Activated CD4-positive, alpha-beta T cell treated with anti-CD3 and anti-CD28 coated beads, Interleukin-2, amount 10 ng/mL, durations not matched to agents 24 days and 14 days (primary cell): ENCODE data around the gene LY9. TPM values are rescaled to one million over a fixed set of nuclear protein-coding genes. Genes with fewer than 3 reads are reported as not detected.
A peak's percentile ranks its signal among the peaks of the same experiment; 100 is the strongest.

Experiments
- DNase-seq: peaks from one replicate; pipeline ENCODE4 v3.0.0; 2022
- H3K27ac Mint-ChIP-seq: one replicate; pipeline ENCODE4 v1.8.0; 2022; ENCODE audit warnings: mild to moderate bottlenecking, mixed read lengths
- H3K27me3 Mint-ChIP-seq: one replicate; pipeline ENCODE4 v1.8.0; 2022; ENCODE audit warnings: mixed read lengths
- H3K36me3 Mint-ChIP-seq: one replicate; pipeline ENCODE4 v1.8.0; 2022; ENCODE audit warnings: low read depth, mild to moderate bottlenecking, mixed read lengths
- H3K4me1 Mint-ChIP-seq: one replicate; pipeline ENCODE4 v1.8.0; 2021; ENCODE audit warnings: mixed read lengths
- H3K4me3 Mint-ChIP-seq: one replicate; pipeline ENCODE4 v1.8.0; 2022; ENCODE audit warnings: mild to moderate bottlenecking, moderate library complexity, mixed read lengths
- H3K9me3 Mint-ChIP-seq: one replicate; pipeline ENCODE4 v1.8.0; 2021; ENCODE audit warnings: mixed read lengths
- intact Hi-C: fragments of 100-400 bp; cut with micrococcal nuclease; formaldehyde crosslinking; loops from one replicate; pipeline ENCODE4 v1.15.1; 2023
- total RNA-seq: library from RNA; stranded (reverse); gene quantifications from 2 replicates; pipeline ENCODE4 v1.2.3, GENCODE V29; 2022

Gene LY9, protein sequence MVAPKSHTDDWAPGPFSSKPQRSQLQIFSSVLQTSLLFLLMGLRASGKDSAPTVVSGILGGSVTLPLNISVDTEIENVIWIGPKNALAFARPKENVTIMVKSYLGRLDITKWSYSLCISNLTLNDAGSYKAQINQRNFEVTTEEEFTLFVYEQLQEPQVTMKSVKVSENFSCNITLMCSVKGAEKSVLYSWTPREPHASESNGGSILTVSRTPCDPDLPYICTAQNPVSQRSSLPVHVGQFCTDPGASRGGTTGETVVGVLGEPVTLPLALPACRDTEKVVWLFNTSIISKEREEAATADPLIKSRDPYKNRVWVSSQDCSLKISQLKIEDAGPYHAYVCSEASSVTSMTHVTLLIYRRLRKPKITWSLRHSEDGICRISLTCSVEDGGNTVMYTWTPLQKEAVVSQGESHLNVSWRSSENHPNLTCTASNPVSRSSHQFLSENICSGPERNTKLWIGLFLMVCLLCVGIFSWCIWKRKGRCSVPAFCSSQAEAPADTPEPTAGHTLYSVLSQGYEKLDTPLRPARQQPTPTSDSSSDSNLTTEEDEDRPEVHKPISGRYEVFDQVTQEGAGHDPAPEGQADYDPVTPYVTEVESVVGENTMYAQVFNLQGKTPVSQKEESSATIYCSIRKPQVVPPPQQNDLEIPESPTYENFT
- total RNA-seq = 0.30 and 0.85 TPM in 2 replicates

DNA sequence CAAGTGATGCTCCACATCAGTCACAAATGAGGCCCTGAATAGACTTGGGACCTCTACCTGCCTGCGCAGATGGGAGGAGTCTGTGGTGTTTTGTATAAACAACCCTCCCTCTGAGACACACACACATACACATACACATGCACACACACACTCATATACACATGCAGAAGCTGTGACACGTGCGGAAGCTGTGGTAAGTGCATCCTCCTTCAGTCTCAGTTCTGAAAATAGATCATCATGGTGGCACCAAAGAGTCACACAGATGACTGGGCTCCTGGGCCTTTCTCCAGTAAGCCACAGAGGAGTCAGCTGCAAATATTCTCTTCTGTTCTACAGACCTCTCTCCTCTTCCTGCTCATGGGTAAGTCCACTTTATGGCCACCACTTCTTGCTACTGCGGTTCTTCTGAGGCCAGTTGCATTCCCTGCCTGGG lies at the start of gene LY9:
TSS of gene LY9 (plus strand) at position 224 of the 433 bp plus-strand sequence. CDS start at position 238, 14 bp downstream.
- Mint-ChIP-seq H3K4me3 (peak within 1 kb of the TSS; percentile 83), H3K27me3 (peaks cover 4% of the 10 kb centered on the region), H3K4me1 (peaks cover 54% of the 10 kb centered on the region), H3K27ac (peak within 1 kb of the TSS; percentile 83), H3K9me3 (no peaks in the 10 kb centered on the region), H3K36me3 (peaks cover 5% of the 10 kb centered on the region)
- peak; percentile 93 for DNase-seq
- intact Hi-C loops = loop anchor here (2.0 to 5.0 kb wide), 2 partner anchors 43 to 54 kb away; no protein-coding TSS in a partner anchor

DNA sequence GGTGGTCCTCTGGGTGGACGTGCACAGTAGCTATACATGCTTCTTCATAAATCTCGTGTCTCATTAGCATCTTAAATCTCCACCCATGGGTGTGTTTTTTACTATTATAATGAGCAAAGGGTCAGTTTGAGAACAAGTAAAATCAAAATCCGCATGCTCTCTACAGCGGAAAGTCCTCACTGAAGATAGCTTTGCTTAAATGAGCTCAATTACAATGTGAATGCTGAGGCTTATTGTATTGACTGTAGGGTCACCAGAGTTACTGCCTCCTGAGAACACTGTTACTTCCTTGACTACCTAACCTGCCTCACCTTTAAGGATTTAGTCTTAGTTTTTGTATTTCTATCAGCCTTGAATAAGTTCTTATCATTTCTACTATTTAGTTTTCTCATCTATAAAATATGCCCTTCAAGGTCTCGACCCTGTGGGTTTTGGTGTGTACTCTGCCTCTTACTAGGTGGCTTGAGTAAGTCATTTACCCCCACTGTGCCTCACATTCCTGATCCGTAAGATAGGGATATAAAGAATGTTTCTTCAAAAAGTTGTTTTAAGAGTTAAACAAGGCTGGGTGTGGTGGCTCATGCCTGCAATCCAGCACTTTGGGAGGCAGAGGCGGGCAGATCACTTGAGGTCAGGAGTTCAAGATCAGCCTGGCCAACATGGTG lies 49.0 kb upstream of the LY9 start:
- peaks cover 75% of the 10 kb centered on the region for H3K4me1 Mint-ChIP-seq
- intact Hi-C loops = no loop called here
- H3K27me3 Mint-ChIP-seq = no peaks in the 10 kb centered on the region
- no peak overlapping the region for H3K4me3 Mint-ChIP-seq
- peak overlapping the region; percentile 18 for H3K27ac Mint-ChIP-seq
- H3K9me3 Mint-ChIP-seq = peaks cover 3% of the 10 kb centered on the region
- DNase-seq = no peak
- H3K36me3 Mint-ChIP-seq = peaks cover 43% of the 10 kb centered on the region

GRCh38 chr1:160747717-160748116 lies 48.3 kb upstream of the LY9 start:
- intact Hi-C loops = no loop called here
- H3K27me3 Mint-ChIP-seq = no peaks in the 10 kb centered on the region
- peaks cover 3% of the 10 kb centered on the region for H3K9me3 Mint-ChIP-seq
- DNase-seq = no peak
- peaks cover 41% of the 10 kb centered on the region for H3K36me3 Mint-ChIP-seq
- peaks cover 75% of the 10 kb centered on the region for H3K4me1 Mint-ChIP-seq
- H3K27ac Mint-ChIP-seq = no peak overlapping the region
- H3K4me3 Mint-ChIP-seq = no peak overlapping the region

GRCh38 chr1:160748181-160748877 lies 47.6 kb upstream of the LY9 start:
- peaks cover 76% of the 10 kb centered on the region for H3K4me1 Mint-ChIP-seq
- no peak overlapping the region for H3K27ac Mint-ChIP-seq
- no peaks in the 10 kb centered on the region for H3K27me3 Mint-ChIP-seq
- no peak for DNase-seq
- H3K36me3 Mint-ChIP-seq = peaks cover 45% of the 10 kb centered on the region
- H3K4me3 Mint-ChIP-seq = no peak overlapping the region
- H3K9me3 Mint-ChIP-seq = peaks cover 3% of the 10 kb centered on the region
- intact Hi-C loops = no loop called here

DNA sequence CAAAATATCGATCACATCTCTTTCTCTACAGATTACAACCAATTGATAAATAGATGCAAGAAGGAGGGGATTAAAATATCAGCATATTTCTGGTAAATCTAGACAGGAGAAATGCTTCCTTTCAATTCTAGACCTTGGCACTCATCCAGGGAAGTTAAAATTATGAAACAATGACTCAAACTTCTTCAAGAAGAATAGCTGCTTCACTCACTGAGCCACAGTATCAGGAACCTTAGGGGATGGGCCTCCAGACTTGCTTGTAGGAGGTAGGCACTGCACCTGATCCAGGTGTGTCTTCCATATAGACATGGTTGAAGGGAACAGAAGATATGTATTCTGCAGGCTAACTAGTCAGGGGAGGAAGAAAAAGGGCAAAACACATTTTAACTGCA lies 47.1 kb upstream of the LY9 start:
- H3K9me3 Mint-ChIP-seq = peaks cover 3% of the 10 kb centered on the region
- H3K4me1 Mint-ChIP-seq = peaks cover 73% of the 10 kb centered on the region
- no peak overlapping the region for H3K4me3 Mint-ChIP-seq
- intact Hi-C loops = no loop called here
- DNase-seq = no peak
- H3K27me3 Mint-ChIP-seq = no peaks in the 10 kb centered on the region
- H3K27ac Mint-ChIP-seq = no peak overlapping the region
- peaks cover 47% of the 10 kb centered on the region for H3K36me3 Mint-ChIP-seq

- DNase-seq = no peak
- Mint-ChIP-seq H3K4me1 (peaks cover 57% of the 10 kb centered on the region), H3K9me3 (peaks cover under 1% of the 10 kb centered on the region), H3K36me3 (peaks cover 45% of the 10 kb centered on the region), H3K4me3 (no peak overlapping the region), H3K27me3 (no peaks in the 10 kb centered on the region), H3K27ac (peak overlapping the region; percentile 85)
- intact Hi-C loops = no loop called here
These were observed 45.4 kb upstream of the LY9 start for GRCh38 chr1:160750608-160751007.

GRCh38 chr1:160752406-160752805 lies 43.6 kb upstream of the LY9 start:
- Mint-ChIP-seq H3K36me3 (peaks cover 51% of the 10 kb centered on the region), H3K4me1 (peaks cover 65% of the 10 kb centered on the region), H3K27me3 (no peaks in the 10 kb centered on the region), H3K27ac (no peak overlapping the region), H3K9me3 (peaks cover 12% of the 10 kb centered on the region), H3K4me3 (no peak overlapping the region)
- no peak for DNase-seq
- intact Hi-C loops = no loop called here

DNA sequence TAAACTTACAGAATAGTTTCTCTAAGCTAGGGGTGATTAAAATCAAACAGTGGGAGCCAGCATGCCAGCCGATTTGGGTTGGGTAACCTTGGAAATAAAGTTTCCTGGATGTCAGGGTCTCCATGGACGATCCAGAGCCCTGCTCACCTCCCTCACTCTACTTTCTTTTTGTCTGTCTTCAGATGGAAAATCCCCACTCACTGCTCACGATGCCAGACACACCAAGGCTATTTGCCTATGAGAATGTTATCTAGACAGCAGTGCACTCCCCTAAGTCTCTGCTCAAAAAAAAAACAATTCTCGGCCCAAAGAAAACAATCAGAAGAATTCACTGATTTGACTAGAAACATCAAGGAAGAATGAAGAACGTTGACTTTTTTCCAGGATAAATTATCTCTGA lies 43.0 kb upstream of the LY9 start:
- no peak for DNase-seq
- Mint-ChIP-seq H3K4me1 (peaks cover 64% of the 10 kb centered on the region), H3K27me3 (no peaks in the 10 kb centered on the region), H3K9me3 (peaks cover 12% of the 10 kb centered on the region), H3K36me3 (peaks cover 48% of the 10 kb centered on the region), H3K4me3 (no peak overlapping the region), H3K27ac (peak overlapping the region; percentile 2)
- intact Hi-C loops = no loop called here

GRCh38 chr1:160753594-160753993 lies 42.4 kb upstream of the LY9 start:
- H3K4me3 Mint-ChIP-seq = no peak overlapping the region
- H3K4me1 Mint-ChIP-seq = peaks cover 58% of the 10 kb centered on the region
- H3K36me3 Mint-ChIP-seq = peaks cover 43% of the 10 kb centered on the region
- H3K27me3 Mint-ChIP-seq = no peaks in the 10 kb centered on the region
- H3K9me3 Mint-ChIP-seq = peaks cover 12% of the 10 kb centered on the region
- H3K27ac Mint-ChIP-seq = no peak overlapping the region
- DNase-seq = no peak
- intact Hi-C loops = no loop called here

DNA sequence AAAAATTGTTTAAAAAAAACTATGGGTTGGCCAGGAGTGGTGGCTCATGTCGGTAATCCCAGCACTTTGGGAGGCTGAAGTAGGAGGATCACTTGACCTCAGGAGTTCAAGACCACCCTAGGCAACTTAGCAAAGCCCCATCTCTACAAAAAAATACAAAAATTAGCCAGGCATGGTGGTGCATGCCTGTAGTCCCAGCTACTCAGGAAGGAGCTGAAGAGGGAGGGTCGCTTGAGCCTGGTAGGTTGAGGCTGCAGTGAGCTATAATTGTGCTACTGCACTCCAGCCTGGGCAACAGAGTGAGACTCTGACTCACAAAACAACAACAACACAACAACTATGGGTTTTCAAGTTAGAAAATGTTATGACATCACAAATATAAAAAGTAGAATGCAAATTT lies 40.5 kb upstream of the LY9 start:
- Mint-ChIP-seq H3K27ac (peak overlapping the region; percentile 86), H3K4me1 (peaks cover 46% of the 10 kb centered on the region), H3K36me3 (peaks cover 32% of the 10 kb centered on the region), H3K27me3 (no peaks in the 10 kb centered on the region), H3K9me3 (peaks cover 14% of the 10 kb centered on the region), H3K4me3 (no peak overlapping the region)
- intact Hi-C loops = no loop called here
- DNase-seq = no peak

GRCh38 chr1:160755911-160756848 lies 39.8 kb upstream of the LY9 start:
- peak; percentile 76 for DNase-seq
- no peaks in the 10 kb centered on the region for H3K27me3 Mint-ChIP-seq
- peak overlapping the region; percentile 2 for H3K4me3 Mint-ChIP-seq
- peaks cover 28% of the 10 kb centered on the region for H3K36me3 Mint-ChIP-seq
- H3K4me1 Mint-ChIP-seq = peaks cover 42% of the 10 kb centered on the region
- peak overlapping the region; percentile 86 for H3K27ac Mint-ChIP-seq
- intact Hi-C loops = no loop called here
- H3K9me3 Mint-ChIP-seq = peaks cover 22% of the 10 kb centered on the region

DNA sequence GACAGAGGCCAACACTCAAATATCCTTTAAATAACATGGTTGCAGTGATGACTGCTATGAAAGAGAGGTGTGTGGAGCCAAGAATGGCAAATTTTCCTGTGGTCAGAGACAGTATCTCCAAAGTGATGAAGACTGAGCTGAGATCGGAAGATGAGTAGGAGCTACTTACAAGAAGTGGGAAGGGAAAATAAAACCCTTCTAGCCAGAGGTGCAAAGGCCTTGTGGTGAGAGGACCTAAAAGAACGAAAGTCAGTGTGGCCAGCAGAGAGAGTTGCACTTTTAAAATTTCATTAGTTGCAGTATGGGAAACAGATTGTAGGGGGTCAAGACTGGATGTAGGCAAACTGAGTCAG lies 39.1 kb upstream of the LY9 start:
- H3K4me3 Mint-ChIP-seq = peak overlapping the region; percentile 2
- H3K27ac Mint-ChIP-seq = peak overlapping the region; percentile 86
- H3K4me1 Mint-ChIP-seq = peaks cover 42% of the 10 kb centered on the region
- H3K27me3 Mint-ChIP-seq = no peaks in the 10 kb centered on the region
- peaks cover 26% of the 10 kb centered on the region for H3K36me3 Mint-ChIP-seq
- peaks cover 28% of the 10 kb centered on the region for H3K9me3 Mint-ChIP-seq
- intact Hi-C loops = no loop called here
- DNase-seq = no peak

DNA sequence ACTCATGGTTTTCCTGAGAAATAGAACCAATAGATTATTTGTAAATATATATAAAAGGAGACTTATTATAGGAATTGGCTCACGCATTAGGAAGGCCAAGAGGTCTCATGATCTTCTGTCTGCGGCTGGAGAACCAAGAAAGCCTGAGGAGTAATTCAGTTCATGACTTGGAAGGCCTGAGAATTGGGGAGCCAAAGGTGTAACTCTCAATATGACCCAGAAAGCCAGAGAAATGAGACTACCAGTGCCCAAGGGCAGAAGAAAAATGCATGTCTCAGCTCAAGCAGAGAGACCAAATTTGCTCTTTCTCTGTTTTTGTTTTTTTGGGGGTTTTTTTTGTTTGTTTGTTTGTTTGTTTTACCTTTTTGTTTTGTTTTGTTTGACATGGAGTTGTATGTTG lies 37.5 kb upstream of the LY9 start:
- Mint-ChIP-seq H3K36me3 (peaks cover 17% of the 10 kb centered on the region), H3K9me3 (peaks cover 31% of the 10 kb centered on the region), H3K27ac (no peak overlapping the region), H3K4me3 (no peak overlapping the region), H3K27me3 (no peaks in the 10 kb centered on the region), H3K4me1 (peaks cover 31% of the 10 kb centered on the region)
- intact Hi-C loops = no loop called here
- no peak for DNase-seq
